NB4 (cell line): ENCODE results near the gene DGKG.

Experiments
- MYC ChIP-seq: IDR thresholded peaks from 2 replicates; pipeline ENCODE4 v1.6.1; 2011; ENCODE audit warnings: low read depth, low read length
- POLR2A ChIP-seq: IDR thresholded peaks from 2 replicates; pipeline ENCODE4 v1.6.1; 2011; ENCODE audit warnings: mild to moderate bottlenecking; ENCODE audit not compliant: insufficient read length; ENCODE audit errors: extremely low read depth
- TF ChIP-seq, protein P1 (sequence below): IDR thresholded peaks from one replicate; pipeline ENCODE4 v1.5.1; 2012; ENCODE audit warnings: low read depth, low read length
- TF ChIP-seq, protein P2 (sequence below): IDR thresholded peaks from 2 replicates; pipeline ENCODE4 v1.6.1; 2011; ENCODE audit warnings: low read depth, low read length

DNA sequence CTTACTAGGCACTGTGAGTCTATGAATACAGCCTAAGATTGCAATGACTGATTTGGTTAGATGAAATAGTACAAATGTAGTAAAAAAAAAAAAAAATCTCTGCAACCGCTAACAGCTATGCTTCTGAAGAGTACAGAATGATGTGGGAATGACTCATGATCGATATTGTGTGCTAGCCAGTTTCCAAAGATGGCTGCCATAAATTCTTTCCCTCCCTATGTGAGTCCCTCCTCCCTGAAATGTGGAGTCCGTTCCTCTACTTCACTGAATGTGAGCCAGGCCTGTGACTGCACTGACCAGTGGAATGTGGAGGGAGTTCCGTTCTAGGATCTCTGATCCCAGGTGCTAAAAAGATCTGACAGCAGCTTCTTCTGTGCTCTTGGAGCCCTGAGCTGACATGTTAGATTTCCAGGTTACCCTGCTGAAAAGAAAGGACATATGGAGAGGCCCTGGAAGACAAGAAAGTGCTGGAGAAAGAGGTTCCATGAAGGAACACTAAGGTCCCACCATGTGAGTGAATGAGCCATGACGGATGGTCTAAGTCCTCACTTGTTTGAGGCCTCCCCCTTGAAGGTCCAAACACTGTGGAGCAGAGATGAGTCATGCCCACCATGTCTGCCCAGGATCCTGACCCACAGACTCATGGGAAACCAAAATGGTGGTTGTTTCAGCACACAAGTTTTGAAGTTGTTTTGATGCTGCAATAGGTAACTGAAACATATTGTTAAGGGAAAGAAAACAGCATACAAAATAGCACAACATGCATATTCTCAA, 46.3 kb downstream of the DGKG start:
- TF ChIP-seq MYC (no peak), POLR2A (no peak)
- TF ChIP-seq, protein P1, sequence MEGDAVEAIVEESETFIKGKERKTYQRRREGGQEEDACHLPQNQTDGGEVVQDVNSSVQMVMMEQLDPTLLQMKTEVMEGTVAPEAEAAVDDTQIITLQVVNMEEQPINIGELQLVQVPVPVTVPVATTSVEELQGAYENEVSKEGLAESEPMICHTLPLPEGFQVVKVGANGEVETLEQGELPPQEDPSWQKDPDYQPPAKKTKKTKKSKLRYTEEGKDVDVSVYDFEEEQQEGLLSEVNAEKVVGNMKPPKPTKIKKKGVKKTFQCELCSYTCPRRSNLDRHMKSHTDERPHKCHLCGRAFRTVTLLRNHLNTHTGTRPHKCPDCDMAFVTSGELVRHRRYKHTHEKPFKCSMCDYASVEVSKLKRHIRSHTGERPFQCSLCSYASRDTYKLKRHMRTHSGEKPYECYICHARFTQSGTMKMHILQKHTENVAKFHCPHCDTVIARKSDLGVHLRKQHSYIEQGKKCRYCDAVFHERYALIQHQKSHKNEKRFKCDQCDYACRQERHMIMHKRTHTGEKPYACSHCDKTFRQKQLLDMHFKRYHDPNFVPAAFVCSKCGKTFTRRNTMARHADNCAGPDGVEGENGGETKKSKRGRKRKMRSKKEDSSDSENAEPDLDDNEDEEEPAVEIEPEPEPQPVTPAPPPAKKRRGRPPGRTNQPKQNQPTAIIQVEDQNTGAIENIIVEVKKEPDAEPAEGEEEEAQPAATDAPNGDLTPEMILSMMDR, result no peak
- TF ChIP-seq, protein P2, sequence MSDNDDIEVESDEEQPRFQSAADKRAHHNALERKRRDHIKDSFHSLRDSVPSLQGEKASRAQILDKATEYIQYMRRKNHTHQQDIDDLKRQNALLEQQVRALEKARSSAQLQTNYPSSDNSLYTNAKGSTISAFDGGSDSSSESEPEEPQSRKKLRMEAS, result no peak
